ENCODE results near the gene MBNL3.

DNA sequence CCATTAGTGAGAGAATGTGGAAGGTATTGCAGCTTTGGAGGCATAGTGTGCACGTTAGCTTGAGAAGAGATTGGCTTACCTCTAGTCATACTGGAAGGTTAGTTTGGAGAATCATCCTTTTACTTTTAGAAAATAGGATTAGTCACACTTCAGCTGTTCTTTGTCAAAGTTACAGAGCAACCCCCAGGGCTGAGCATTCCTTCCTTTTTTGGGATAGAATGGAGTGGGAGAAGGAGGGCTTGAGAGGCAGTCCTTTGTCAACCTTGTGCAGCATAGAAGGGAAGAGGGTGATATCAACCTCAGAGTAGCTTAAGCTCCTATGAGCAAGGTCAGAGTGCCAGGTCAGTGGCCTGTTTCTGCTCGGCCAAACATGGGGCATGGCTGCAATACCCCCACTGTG is 8.6 kb upstream of the MBNL3 start:
- TF ChIP-seq POLR2AphosphoS5 (IDR thresholded peaks at IDR 0.05; ENCODE audit: borderline replicate concordance, low read depth, low read length) (no peak), EZH2 (IDR thresholded peaks at IDR 0.05) (no peak), FOXP2 (optimal IDR thresholded peaks at IDR 0.05; ENCODE audit: control extremely low read depth, extremely low read length, insufficient read depth) (no peak)
